Measurements from ENCODE around the gene RAP1GAP. TPM values are rescaled to one million over a fixed set of nuclear protein-coding genes. Genes with fewer than 3 reads are reported as not detected.

The RAP1GAP gene
- total and polyA plus RNA-seq, 9 of the 15 experiments (the other 6 are each of a cell fraction or from before 2014, with no cell fraction given): 0.29 to 30.2 (median 19.2) TPM

DNA sequence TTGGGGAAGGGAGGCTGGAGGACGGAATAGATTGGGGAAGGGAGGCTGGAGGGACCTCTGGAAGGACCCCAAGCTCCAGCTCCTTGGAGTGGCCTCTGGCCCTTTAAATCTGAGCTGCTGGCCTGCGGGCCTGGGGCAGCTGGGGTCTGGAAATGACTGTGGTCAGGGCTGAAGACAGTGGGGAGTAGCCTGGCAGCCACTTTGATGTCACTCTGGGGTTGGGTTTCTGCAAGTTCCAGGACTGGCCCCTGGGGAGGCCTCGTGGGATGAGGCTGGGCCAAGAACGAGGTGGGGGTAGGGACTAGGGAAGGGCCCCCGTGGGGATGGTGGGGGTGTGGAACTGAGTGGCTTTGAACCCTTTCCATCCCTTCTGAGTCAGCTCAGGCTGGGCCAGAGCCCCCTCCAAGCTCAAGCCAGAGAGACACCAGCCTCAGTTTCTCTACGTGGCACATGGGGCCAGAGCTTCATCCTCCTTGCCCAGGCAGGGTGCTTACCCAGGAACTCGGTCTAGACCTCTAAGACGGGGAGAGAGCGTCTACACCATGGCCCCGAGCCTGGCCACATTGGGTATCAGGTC is 100.3 kb downstream of the RAP1GAP start (continued):
- TF ChIP-seq CCNT2 (IDR thresholded peaks at IDR 0.05; ENCODE audit: borderline replicate concordance, extremely low read depth, insufficient read length, low read depth, low read length) (no peak), MCM5 (IDR thresholded peaks at IDR 0.05; ENCODE audit: low read depth) (no peak), ARID1B (IDR thresholded peaks at IDR 0.05) (no peak), EZH2 (IDR thresholded peaks at IDR 0.05; ENCODE audit: borderline replicate concordance, low read depth, low read length) (no peak), ZNF146 (CRISPR knock-in tag; IDR thresholded peaks at IDR 0.05; ENCODE audit: unreplicated experiment) (no peak)

DNA sequence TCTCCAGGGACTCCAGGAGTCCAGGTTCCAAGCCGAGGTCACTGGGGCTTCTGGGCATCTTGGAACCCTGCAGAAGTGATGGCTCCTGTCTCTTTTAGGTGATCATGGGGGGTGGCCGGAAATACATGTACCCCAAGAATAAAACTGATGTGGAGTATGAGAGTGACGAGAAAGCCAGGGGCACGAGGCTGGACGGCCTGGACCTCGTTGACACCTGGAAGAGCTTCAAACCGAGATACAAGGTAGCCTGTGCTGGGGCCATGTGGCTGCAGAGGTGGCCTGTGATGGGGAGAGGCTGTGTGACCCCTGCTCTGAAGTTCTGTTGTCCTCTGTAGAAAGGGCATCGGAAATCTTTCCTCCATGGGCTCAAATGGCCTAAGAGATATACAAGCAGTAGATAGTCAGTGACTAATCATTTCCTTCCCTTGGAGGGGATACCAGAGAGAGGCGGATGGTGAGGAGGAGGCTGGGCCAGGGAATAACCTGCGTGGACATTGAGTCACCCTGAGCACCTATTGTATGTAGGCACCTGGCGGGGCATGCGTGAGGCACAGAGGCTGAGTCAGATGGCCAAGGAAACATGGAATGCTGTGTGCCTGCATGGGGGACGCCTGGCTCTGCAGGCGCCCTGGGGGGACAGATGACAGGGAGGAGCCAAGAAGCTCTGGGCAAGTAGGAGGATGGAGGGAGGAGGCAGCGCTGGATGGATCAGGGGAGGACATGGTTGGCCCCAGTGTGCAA is 101.0 kb downstream of the RAP1GAP start:
- Histone ChIP-seq H3K4me2 (ENCODE audit: insufficient read depth, low read length) (no peak overlapping the region), H3K9me3 (replicated peaks; ENCODE audit: control insufficient read depth, insufficient read depth, low read depth, low read length) (no peaks in the 10 kb centered on the region), H3K27me3 (ENCODE audit: control insufficient read depth in 2 of 2, insufficient read depth in 2 of 2, low read length in 2 of 2) (peaks cover 0 to 16% of the 10 kb centered on the region in 2 experiments; a peak in 3 of 5 replicates), H3K27ac (ENCODE audit: extremely low read depth, low read depth, low read length) (no peak overlapping the region), H3K9ac (ENCODE audit: insufficient read depth in 1 of 2, low read depth in 2 of 2, low read length in 2 of 2) (0 out of 4 replicates have a peak overlapping the region, but pooled peaks of 1 of the 2 experiments have one; percentile 1), H3K79me2 (ENCODE audit: control insufficient read depth, insufficient read depth, low read length) (no peaks in the 10 kb centered on the region), H3K4me1 (replicated peaks in 1 of 2; ENCODE audit: control insufficient read depth in 2 of 2, insufficient read depth in 2 of 2, low read length in 2 of 2) (peaks cover 0 to 22% of the 10 kb centered on the region in 2 experiments; a peak in 1 of 5 replicates), H3K36me3 (ENCODE audit: control insufficient read depth, insufficient read depth, low read length) (no peaks in the 10 kb centered on the region), H2AFZ (ENCODE audit: low read depth, low read length) (no peak overlapping the region), H3K9me1 (ENCODE audit: control insufficient read depth, insufficient read depth, low read length) (no peaks in the 10 kb centered on the region), H3K4me3 (no peak overlapping the region), H4K20me1 (replicated peaks; ENCODE audit: control insufficient read depth, insufficient read depth, low read length) (peaks cover 4% of the 10 kb centered on the region)
- FAIRE-seq: no peak
- ATAC-seq: no peak; the same call in 2 of the 3 replicates
- no peak for DNase-seq (ENCODE audit: extremely low read depth in 1 of 4, low spot score in 3 of 4)
- POLR2A ChIA-PET: interaction anchor here (0.9 to 1.4 kb wide), 2 partner anchors 20 kb away, joined by 3 read pairs; no protein-coding TSS in a partner anchor
- CTCF ChIA-PET (ENCODE audit: low intra/inter-chr PET ratio): no interaction called here
- WGBS (ENCODE audit: insufficient coverage, low coverage, missing lambda C conversion rate): 23% methylated on average over 15 of the region's 15 CpGs
- intact Hi-C loops (cut with micrococcal nuclease): no loop called here
- in situ Hi-C loops (cut with MboI): no loop called here
- TF ChIP-seq BHLHE40 (IDR thresholded peaks at IDR 0.05; ENCODE audit: low read length) (no peak), CTBP1 (IDR thresholded peaks at IDR 0.05; ENCODE audit: borderline replicate concordance) (0 out of 2 replicates have a peak, but pooled peaks have one; percentile 17), FOSL1 (tag; conservative IDR thresholded peaks at IDR 0.05) (0 out of 2 replicates have a peak, but pooled peaks have one; percentile 29), KAT2B (IDR thresholded peaks at IDR 0.05; ENCODE audit: low read depth, low read length) (no peak), ZNF263 (CRISPR knock-in tag; IDR thresholded peaks at IDR 0.05; ENCODE audit: borderline replicate concordance) (peak; percentile 69; the same call in 1 of the 2 replicates), DNMT1 (IDR thresholded peaks at IDR 0.05) (no peak)
- TF ChIP-seq, protein P1, sequence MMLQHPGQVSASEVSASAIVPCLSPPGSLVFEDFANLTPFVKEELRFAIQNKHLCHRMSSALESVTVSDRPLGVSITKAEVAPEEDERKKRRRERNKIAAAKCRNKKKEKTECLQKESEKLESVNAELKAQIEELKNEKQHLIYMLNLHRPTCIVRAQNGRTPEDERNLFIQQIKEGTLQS (IDR thresholded peaks at IDR 0.05): no peak
- TF ChIP-seq, protein P1 (CRISPR knock-in tag; conservative IDR thresholded peaks at IDR 0.05): no peak
- TF ChIP-seq, protein P2, sequence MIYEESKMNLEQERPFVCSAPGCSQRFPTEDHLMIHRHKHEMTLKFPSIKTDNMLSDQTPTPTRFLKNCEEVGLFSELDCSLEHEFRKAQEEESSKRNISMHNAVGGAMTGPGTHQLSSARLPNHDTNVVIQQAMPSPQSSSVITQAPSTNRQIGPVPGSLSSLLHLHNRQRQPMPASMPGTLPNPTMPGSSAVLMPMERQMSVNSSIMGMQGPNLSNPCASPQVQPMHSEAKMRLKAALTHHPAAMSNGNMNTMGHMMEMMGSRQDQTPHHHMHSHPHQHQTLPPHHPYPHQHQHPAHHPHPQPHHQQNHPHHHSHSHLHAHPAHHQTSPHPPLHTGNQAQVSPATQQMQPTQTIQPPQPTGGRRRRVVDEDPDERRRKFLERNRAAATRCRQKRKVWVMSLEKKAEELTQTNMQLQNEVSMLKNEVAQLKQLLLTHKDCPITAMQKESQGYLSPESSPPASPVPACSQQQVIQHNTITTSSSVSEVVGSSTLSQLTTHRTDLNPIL (CRISPR knock-in tag; IDR thresholded peaks at IDR 0.05): no peak
- TF ChIP-seq, protein P3, sequence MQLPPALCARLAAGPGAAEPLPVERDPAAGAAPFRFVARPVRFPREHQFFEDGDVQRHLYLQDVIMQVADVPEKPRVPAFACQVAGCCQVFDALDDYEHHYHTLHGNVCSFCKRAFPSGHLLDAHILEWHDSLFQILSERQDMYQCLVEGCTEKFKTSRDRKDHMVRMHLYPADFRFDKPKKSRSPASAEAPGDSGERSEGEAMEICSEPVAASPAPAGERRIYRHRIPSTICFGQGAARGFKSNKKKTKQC (CRISPR knock-in tag; IDR thresholded peaks at IDR 0.05): no peak
- no TSS peak for BruUV-seq (replicated peaks)

All from K562 (cell line).